DOHH2 (cell line): ENCODE measurements around the gene ARF1.

Experiments used
- H3F3A ChIP-seq: fragments of 200-600 bp; sonication (generic), shearing (Covaris generic); 2 replicates; pipeline ENCODE4 v1.6.0; 2016; ENCODE audit warnings: antibody characterized with exemption, mild to moderate bottlenecking; ENCODE audit not compliant: control insufficient read depth, insufficient read depth
- H3K27ac ChIP-seq: fragments of 200-600 bp; sonication (generic); 2 replicates; pipeline ENCODE4 v1.5.1; 2014; ENCODE audit warnings: low read depth, mild to moderate bottlenecking, low read length, moderate library complexity
- H3K27me3 ChIP-seq: fragments of 200-600 bp; sonication (generic); 2 replicates; pipeline ENCODE4 v1.6.1; 2014; ENCODE audit warnings: mild to moderate bottlenecking, low read length, mixed read lengths; ENCODE audit not compliant: control insufficient read depth
- H3K36me3 ChIP-seq: fragments of 200-600 bp; sonication (generic); 2 replicates; pipeline ENCODE4 v1.6.1; 2014; ENCODE audit warnings: mild to moderate bottlenecking, low read length, moderate library complexity, mixed read lengths; ENCODE audit not compliant: control insufficient read depth
- H3K4me1 ChIP-seq: fragments of 200-600 bp; sonication (generic); 2 replicates; pipeline ENCODE4 v1.6.1; 2014; ENCODE audit warnings: mild to moderate bottlenecking, low read length, mixed read lengths; ENCODE audit not compliant: control insufficient read depth
- H3K4me2 ChIP-seq: fragments of 200-600 bp; sonication (generic); 2 replicates; pipeline ENCODE4 v1.6.0; 2014; ENCODE audit warnings: mild to moderate bottlenecking, low read length, moderate library complexity
- H3K4me3 ChIP-seq: fragments of 200-600 bp; sonication (generic); 2 replicates; pipeline ENCODE4 v1.5.1; 2014; ENCODE audit warnings: mild to moderate bottlenecking, low read length, mixed read lengths
- H3K79me2 ChIP-seq: fragments of 200-600 bp; sonication (generic); 2 replicates; pipeline ENCODE4 v1.6.1; 2014; ENCODE audit warnings: mild to moderate bottlenecking, low read length, mixed read lengths; ENCODE audit not compliant: control insufficient read depth
- H3K9me2 ChIP-seq: fragments of 200-600 bp; sonication (generic); replicated peaks from 2 replicates; pipeline ENCODE4 v1.6.1; 2014; ENCODE audit warnings: mild to moderate bottlenecking, low read length, mixed read lengths; ENCODE audit not compliant: control insufficient read depth
- H3K9me3 ChIP-seq: fragments of 200-600 bp; sonication (generic); 2 replicates; pipeline ENCODE4 v1.6.1; 2014; ENCODE audit warnings: antibody characterized with exemption, low read length, mixed read lengths; ENCODE audit not compliant: control insufficient read depth, insufficient read depth
- H4K20me1 ChIP-seq: fragments of 200-600 bp; sonication (generic); 2 replicates; pipeline ENCODE4 v1.6.0; 2014; ENCODE audit warnings: low read depth, mild to moderate bottlenecking, antibody characterized with exemption, low read length, moderate library complexity; ENCODE audit not compliant: control insufficient read depth, insufficient read depth
- EZH2phosphoT487 ChIP-seq: fragments of 200-600 bp; sonication (generic); IDR thresholded peaks from 2 replicates; pipeline ENCODE4 v1.6.1; 2017; ENCODE audit warnings: borderline replicate concordance, mild to moderate bottlenecking, antibody characterized with exemption, low read length, moderate library complexity, mixed read lengths
- TF ChIP-seq, protein P1 (sequence below): fragments of 200-600 bp; sonication (generic); IDR thresholded peaks from one replicate; pipeline ENCODE4 v1.5.1; 2014; ENCODE audit warnings: antibody characterized with exemption, mild to moderate bottlenecking, low read depth, low read length; ENCODE audit not compliant: poor library complexity, severe bottlenecking

Gene ARF1

DNA sequence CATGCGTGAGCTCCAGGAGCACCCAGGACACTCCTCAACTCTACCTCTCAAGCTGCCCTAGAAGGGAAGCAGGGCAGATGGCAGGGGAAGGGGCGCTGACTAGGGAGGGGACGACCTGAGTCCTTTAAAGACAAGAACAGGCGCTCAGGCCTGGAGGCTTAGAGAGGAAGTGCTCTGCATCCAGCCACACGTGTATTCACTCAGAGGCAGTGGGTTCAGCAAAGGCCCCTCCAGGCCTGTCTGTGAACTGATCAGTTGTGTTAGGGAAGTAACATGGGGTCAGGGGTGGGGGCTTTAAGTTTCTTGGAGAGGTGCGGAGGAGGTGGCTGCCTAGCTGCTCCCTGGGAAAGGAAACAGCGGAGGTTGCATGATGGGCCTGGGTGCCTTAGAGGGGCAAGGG, 37.1 kb upstream of the ARF1 start:
- Histone ChIP-seq H4K20me1 (no peaks in the 10 kb centered on the region), H3K36me3 (no peaks in the 10 kb centered on the region), H3K4me2 (no peak overlapping the region), H3K79me2 (no peaks in the 10 kb centered on the region), H3K9me2 (no peaks in the 10 kb centered on the region), H3K27ac (no peak overlapping the region), H3K27me3 (peaks cover 8% of the 10 kb centered on the region), H3F3A (no peaks in the 10 kb centered on the region), H3K4me1 (no peaks in the 10 kb centered on the region), H3K9me3 (no peaks in the 10 kb centered on the region), H3K4me3 (no peak overlapping the region)
- TF ChIP-seq EZH2phosphoT487 = no peak
- TF ChIP-seq, protein P1, sequence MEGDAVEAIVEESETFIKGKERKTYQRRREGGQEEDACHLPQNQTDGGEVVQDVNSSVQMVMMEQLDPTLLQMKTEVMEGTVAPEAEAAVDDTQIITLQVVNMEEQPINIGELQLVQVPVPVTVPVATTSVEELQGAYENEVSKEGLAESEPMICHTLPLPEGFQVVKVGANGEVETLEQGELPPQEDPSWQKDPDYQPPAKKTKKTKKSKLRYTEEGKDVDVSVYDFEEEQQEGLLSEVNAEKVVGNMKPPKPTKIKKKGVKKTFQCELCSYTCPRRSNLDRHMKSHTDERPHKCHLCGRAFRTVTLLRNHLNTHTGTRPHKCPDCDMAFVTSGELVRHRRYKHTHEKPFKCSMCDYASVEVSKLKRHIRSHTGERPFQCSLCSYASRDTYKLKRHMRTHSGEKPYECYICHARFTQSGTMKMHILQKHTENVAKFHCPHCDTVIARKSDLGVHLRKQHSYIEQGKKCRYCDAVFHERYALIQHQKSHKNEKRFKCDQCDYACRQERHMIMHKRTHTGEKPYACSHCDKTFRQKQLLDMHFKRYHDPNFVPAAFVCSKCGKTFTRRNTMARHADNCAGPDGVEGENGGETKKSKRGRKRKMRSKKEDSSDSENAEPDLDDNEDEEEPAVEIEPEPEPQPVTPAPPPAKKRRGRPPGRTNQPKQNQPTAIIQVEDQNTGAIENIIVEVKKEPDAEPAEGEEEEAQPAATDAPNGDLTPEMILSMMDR = no peak

DNA sequence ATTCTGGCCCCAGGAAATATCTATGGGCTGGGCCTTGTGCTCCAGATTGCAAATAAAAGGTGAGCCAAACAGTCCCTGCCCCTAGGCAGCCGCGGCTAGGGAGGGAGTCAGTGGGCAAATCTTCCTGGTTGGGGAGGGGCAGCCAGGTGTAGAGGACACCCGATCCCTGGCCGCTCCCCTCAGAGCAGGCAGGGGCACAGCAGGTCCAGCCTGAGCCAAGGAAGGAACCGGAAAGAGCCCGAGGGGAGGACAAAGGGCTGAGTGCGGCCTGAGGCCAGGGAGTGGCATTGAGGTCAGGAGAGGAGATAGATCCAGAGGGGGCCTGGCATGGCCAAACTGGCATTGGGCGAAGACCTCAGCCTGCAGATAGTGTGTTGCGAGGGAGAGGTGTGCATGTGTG, 36.6 kb upstream of the ARF1 start:
- Histone ChIP-seq H3K4me2 (no peak overlapping the region), H3K27me3 (peaks cover 8% of the 10 kb centered on the region), H4K20me1 (no peaks in the 10 kb centered on the region), H3K36me3 (no peaks in the 10 kb centered on the region), H3K79me2 (no peaks in the 10 kb centered on the region), H3K4me3 (no peak overlapping the region), H3K4me1 (no peaks in the 10 kb centered on the region), H3K27ac (no peak overlapping the region), H3F3A (no peaks in the 10 kb centered on the region), H3K9me3 (no peaks in the 10 kb centered on the region), H3K9me2 (no peaks in the 10 kb centered on the region)
- TF ChIP-seq, protein P1 = no peak
- TF ChIP-seq EZH2phosphoT487 = no peak

- no peaks in the 10 kb centered on the region for H3K79me2 ChIP-seq
- no peak overlapping the region for H3K4me3 ChIP-seq
- no peak overlapping the region for H3K27ac ChIP-seq
- H3K4me1 ChIP-seq = no peaks in the 10 kb centered on the region
- no peak for TF ChIP-seq EZH2phosphoT487
- TF ChIP-seq, protein P1 = no peak
- no peaks in the 10 kb centered on the region for H3K9me3 ChIP-seq
- no peaks in the 10 kb centered on the region for H4K20me1 ChIP-seq
- H3K9me2 ChIP-seq = no peaks in the 10 kb centered on the region
- no peaks in the 10 kb centered on the region for H3K36me3 ChIP-seq
- no peaks in the 10 kb centered on the region for H3F3A ChIP-seq
- no peak overlapping the region for H3K4me2 ChIP-seq
- H3K27me3 ChIP-seq = peaks cover 8% of the 10 kb centered on the region
Observed at GRCh38 chr1:228046421-228047182, 35.9 kb upstream of the ARF1 start.
